T-helper 9 cell (primary cell): ENCODE measurements around the gene ACTL10.

Source experiments
- DNase-seq: peaks from one replicate; pipeline ENCODE4 v3.0.0-alpha.2; 2020

The ACTL10 gene

DNA sequence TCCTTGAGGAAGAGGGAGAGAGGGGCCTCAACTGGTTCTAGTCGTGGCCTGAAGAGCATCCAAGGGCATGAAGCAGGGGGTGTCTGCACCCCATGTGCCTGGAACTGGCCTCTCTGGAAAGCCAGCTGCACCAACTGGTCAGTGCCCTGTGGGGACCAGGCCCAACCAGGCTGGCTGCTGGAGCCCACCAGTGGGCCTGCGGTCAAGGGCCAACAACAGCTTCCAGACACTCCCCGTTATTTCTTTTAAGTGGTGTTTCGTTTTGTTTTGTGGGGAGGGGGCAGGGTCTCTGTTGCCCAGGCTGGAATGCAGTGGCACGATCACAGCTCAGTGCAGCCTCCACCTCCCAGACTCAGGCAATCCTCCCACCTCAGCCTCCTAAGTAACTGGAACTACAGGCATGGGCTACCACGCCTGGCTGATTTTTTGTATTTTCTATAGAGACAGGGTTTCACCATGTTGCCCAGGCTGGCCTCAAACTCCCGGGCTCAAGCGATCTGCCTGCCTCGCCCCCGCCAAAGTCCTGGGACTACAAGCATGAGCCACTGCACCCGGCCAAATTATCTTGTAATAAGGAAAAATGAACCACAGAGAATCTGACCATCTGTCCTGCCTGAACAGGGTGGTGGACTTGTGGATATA lies 16.5 kb upstream of the ACTL10 start:
- no peak for DNase-seq

GRCh38 chr20:33650753-33651561 lies 15.8 kb upstream of the ACTL10 start:
- no peak for DNase-seq

GRCh38 chr20:33651562-33652048 lies 15.1 kb upstream of the ACTL10 start:
- no peak for DNase-seq

DNA sequence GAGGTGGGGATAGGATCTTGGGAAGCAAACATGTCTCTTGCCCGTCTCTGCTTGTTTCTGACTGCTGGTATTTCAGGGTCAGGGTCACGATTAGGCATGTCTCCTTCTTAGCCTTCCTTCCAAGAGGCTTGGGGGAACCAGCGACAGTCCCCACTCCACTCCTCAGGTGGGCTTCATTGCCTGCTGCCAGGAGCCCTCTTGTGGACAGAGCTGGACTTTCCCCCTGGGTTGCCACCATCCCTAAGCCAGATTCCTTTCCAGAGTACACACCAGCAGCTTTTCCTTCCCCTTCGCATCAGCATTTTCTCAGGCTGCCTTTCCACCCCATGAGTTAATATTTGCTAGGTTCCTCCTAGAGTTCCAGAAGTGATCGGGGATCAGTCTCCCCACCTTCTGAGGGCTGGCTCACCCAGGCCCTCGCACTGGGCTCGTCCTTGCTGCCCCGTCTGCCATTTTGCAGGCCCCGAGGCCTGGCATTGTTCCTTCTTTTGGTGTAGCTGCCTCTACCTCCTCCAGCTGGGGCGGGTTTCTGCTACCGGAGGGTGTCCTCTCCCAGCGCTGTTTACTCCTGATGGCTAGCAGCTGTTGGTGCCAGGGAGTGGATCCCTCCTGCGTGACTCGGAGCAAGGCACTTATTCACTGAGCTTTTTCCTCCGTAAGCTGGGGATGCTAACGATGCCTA lies 13.4 kb upstream of the ACTL10 start:
- no peak for DNase-seq

GRCh38 chr20:33653900-33654596 lies 12.7 kb upstream of the ACTL10 start:
- DNase-seq, result no peak

GRCh38 chr20:33654680-33655161 lies 12.0 kb upstream of the ACTL10 start:
- no peak for DNase-seq

DNA sequence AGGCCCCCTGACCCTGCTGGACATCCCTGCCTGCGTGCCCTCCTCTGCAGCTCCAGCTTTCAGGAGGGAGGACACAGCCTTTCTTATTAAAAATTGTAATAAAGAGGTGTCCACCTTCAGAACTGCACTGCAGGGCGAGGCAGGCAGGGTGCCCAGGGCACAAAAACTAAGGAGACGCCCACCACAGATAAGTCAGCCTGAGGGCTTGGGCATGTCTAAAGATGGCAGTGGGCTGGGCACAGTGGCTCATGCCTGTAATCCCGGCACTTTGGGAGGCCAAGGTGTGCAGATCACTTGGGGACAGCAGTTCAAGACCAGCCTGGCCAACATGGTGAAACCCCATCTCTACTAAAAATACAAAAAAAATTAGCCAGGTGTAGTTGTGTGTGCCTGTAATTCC lies 11.6 kb upstream of the ACTL10 start:
- DNase-seq, result no peak

DNA sequence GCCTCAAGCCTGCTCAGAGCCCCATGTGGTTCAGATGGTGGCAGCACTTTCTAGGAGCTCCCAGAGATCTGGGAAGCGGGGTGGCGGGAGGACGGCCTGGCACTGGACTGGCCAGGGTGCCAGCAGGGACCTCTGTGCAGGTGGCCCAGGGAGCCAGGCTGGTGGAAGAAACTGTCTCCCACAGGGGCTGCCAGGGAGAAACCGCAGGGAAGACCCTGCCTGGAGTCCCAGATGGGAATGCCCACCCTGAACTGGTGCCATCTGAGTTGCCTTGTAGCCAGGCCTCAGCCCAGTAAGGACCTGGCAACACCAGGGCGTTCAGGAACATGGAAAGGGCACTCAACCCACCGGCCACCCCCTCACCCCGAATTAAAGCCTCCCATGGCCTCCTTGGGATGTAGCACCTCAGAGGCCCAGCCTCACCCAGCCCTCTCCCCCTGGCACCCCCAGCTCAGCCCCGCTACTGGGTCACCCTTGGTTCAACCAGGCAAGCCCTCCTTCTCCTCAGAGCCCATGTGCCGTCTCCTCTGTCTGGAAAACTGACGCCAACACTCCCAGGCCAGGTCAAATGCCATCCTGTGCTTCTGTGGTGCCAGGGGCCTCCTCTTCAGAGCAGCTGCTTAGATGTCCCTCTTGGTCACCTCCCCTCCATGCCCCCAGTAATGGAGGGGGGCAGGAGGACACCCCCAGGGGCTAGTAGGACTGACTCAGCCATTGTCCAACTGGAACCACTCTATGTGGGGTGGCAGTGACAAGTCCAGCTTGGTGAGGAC lies 10.5 kb upstream of the ACTL10 start:
- DNase-seq, result no peak

GRCh38 chr20:33656783-33657703 lies 9.7 kb upstream of the ACTL10 start:
- no peak for DNase-seq

- no peak for DNase-seq
These were observed 9.0 kb upstream of the ACTL10 start for GRCh38 chr20:33657704-33658095.

GRCh38 chr20:33658510-33658909 lies 8.2 kb upstream of the ACTL10 start:
- DNase-seq, result no peak

GRCh38 chr20:33658929-33659328 lies 7.8 kb upstream of the ACTL10 start:
- no peak for DNase-seq

DNA sequence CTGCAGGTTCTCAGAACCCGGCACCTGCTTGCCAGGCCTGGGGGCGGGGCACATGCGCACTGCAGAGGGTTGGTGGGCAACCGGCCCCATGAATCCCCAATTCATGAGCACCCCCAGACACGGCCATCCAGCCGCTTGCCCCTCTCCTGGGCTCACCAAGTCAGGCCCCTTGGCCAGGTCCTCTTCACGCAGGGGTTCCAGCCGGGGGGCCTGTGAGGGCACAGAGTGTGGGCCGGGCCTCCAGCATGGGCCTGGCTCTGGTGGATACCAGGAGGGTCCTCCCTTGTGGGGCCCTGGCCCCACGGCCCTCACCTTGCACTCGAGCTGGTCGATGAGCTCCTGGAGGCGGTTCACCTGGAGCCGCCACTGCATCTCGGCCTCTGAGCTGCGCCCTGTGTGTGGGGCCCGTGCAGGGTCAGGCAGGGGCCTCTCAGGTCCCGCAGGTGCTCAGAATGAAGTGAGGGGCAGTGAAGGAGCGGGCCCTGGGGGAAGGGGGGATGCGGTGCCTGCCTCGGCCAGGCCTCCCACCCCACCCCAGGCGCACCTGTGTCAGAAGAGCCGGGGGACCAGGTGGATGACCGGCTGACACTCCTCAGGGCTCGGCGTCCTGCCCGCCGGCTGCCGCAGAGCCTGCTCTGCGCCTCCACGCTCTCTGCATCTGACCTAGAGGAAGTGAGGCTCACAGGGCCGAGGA lies 7.3 kb upstream of the ACTL10 start:
- no peak for DNase-seq

GRCh38 chr20:33660035-33660684 lies 6.6 kb upstream of the ACTL10 start:
- DNase-seq, result no peak

GRCh38 chr20:33660685-33661058 lies 6.1 kb upstream of the ACTL10 start:
- DNase-seq, result no peak

- DNase-seq, result no peak
These were observed 4.6 kb upstream of the ACTL10 start, which contains the start of gene C20orf144 for GRCh38 chr20:33662172-33662571. Gene C20orf144 (plus strand): TSS chr20:33662327. CDS start chr20:33662346, 19 bp downstream.

- DNase-seq, result peak; percentile 74
These were observed 3.3 kb upstream of the ACTL10 start for GRCh38 chr20:33663161-33664084.

GRCh38 chr20:33664085-33664761 lies 2.5 kb upstream of the ACTL10 start:
- DNase-seq, result no peak
